GM12878 (cell line): ENCODE data around the gene P3H2. TPM values are rescaled to one million over a fixed set of nuclear protein-coding genes. Genes with fewer than 3 reads are reported as not detected.

ENCODE experiments used
- ATAC-seq: fragments of 200-7000 bp; cut with Tn5 transposase; 3 replicates; pipeline ENCODE4 v1.9.1; 2020; ENCODE audit warnings: mild to moderate bottlenecking, moderate library complexity
- BruUV-seq: library from RNA; stranded (reverse); fragments of 400-500 nt; replicated peaks from 2 replicates; lab custom pipeline; 2021; lab: Mats Ljungman, UMichigan
- CTCF ChIA-PET: fragments of 300-600 bp; sonication (Branson Sonifier 250); formaldehyde crosslinking; extraction: SDS; loops from one replicate; lab custom pipeline; 2021; ENCODE audit warnings: inconsistent platforms; lab: Yijun Ruan, JAX
- POLR2A ChIA-PET: fragments of 350-600 bp; formaldehyde crosslinking; extraction: SDS; loops from one replicate; lab custom pipeline; 2021; ENCODE audit warnings: inconsistent platforms; lab: Charles Lee
- RAD21 ChIA-PET: fragments of 300-600 bp; sonication (Branson Sonifier 250); formaldehyde crosslinking; loops from one replicate; lab custom pipeline; 2023; ENCODE audit warnings: antibody characterized with exemption; ENCODE audit not compliant: unreplicated experiment; lab: Charles Lee
- SMC1A ChIA-PET: fragments of 300-600 bp; sonication (Branson Sonifier 250); formaldehyde crosslinking; loops from one replicate; lab custom pipeline; 2023; ENCODE audit not compliant: unreplicated experiment, uncharacterized antibody; lab: Charles Lee
- DNase-seq: peaks from one replicate; pipeline ENCODE4 v3.0.0-alpha.2; 2011; ENCODE audit warnings: low read depth, low spot score
- FAIRE-seq: peaks from 3 replicates; lab custom pipeline; 2011; peaks lifted over from hg19 to GRCh38; lab: Jason Lieb, UNC
- H2AFZ ChIP-seq: 2 replicates; pipeline ENCODE4 v1.6.0; 2011; ENCODE audit warnings: low read depth, low read length, control low read depth; ENCODE audit not compliant: control insufficient read depth
- H3K27ac ChIP-seq: 2 replicates; pipeline ENCODE4 v1.5.1; 2011; ENCODE audit warnings: control low read depth; ENCODE audit not compliant: control insufficient read depth, insufficient read depth
- H3K27me3 ChIP-seq, 2 experiments: replicated peaks in 1 of 2; 2 replicates each; pipeline versions ENCODE4 v1.6.0 to v1.6.1; 2011; ENCODE audit warnings: low read length in 1 of 2; ENCODE audit not compliant: control insufficient read depth in 2 of 2, insufficient read depth in 2 of 2
- H3K36me3 ChIP-seq, 2 experiments: 2 replicates each; pipeline ENCODE4 v1.5.1; 2011; ENCODE audit warnings: low read length in 1 of 2; ENCODE audit not compliant: control insufficient read depth in 2 of 2, insufficient read depth in 2 of 2
- H3K4me1 ChIP-seq: 2 replicates; pipeline ENCODE4 v1.6.1; 2011; ENCODE audit warnings: mild to moderate bottlenecking, low read length, moderate library complexity, mixed read lengths; ENCODE audit not compliant: control insufficient read depth, insufficient read depth
- H3K4me2 ChIP-seq: 2 replicates; pipeline ENCODE4 v1.6.0; 2011; ENCODE audit warnings: control low read depth; ENCODE audit not compliant: control insufficient read depth, insufficient read depth
- H3K4me3 ChIP-seq: fragments of 200-600 bp; sonication (generic); 2 replicates; pipeline ENCODE4 v1.5.1; 2016
- H3K79me2 ChIP-seq: 2 replicates; pipeline ENCODE4 v1.6.0; 2011; ENCODE audit warnings: low read length; ENCODE audit not compliant: control insufficient read depth, insufficient read depth
- H3K9ac ChIP-seq: 2 replicates; pipeline ENCODE4 v1.8.0; 2011; ENCODE audit warnings: low read length, control low read depth, mixed read lengths; ENCODE audit not compliant: control insufficient read depth, insufficient read depth
- H3K9me3 ChIP-seq: replicated peaks from 3 replicates; pipeline ENCODE4 v1.5.1; 2011; ENCODE audit warnings: mild to moderate bottlenecking, low read length; ENCODE audit not compliant: control insufficient read depth, insufficient read depth
- H4K20me1 ChIP-seq: 2 replicates; pipeline ENCODE4 v1.6.0; 2011; ENCODE audit not compliant: control insufficient read depth, insufficient read depth
- BCL11A ChIP-seq: IDR thresholded peaks from 2 replicates; pipeline ENCODE4 v1.6.1; 2011; ENCODE audit warnings: low read depth, low read length
- GABPA ChIP-seq: IDR thresholded peaks from 2 replicates; pipeline ENCODE4 v1.6.1; 2014; ENCODE audit warnings: antibody characterized with exemption, low read depth, mild to moderate bottlenecking, inconsistent platforms
- GATAD2B ChIP-seq: fragments of 450-650 bp; conservative IDR thresholded peaks from 2 replicates; pipeline ENCODE4 v1.6.1; 2017; ENCODE audit warnings: low read depth, mild to moderate bottlenecking, moderate library complexity
- HDAC6 ChIP-seq: fragments of 200-600 bp; sonication (generic); IDR thresholded peaks from one replicate; pipeline ENCODE4 v1.8.0; 2017; ENCODE audit warnings: antibody characterized with exemption; ENCODE audit not compliant: unreplicated experiment
- HDGF ChIP-seq: fragments of 450-650 bp; IDR thresholded peaks from 2 replicates; pipeline ENCODE4 v1.6.1; 2016; ENCODE audit warnings: antibody characterized with exemption
- IKZF2 ChIP-seq, 2 experiments: fragments of 450-650 bp; IDR thresholded peaks; 2 replicates each; pipeline ENCODE4 v1.6.1; 2017; ENCODE audit warnings: mild to moderate bottlenecking in 2 of 2, moderate library complexity in 2 of 2
- KLF5 ChIP-seq: fragments of 450-650 bp; IDR thresholded peaks from 2 replicates; pipeline ENCODE4 v1.6.1; 2014; ENCODE audit warnings: mild to moderate bottlenecking; ENCODE audit not compliant: partially characterized antibody
- MTA2 ChIP-seq: fragments of 450-650 bp; IDR thresholded peaks from 2 replicates; pipeline ENCODE4 v1.6.1; 2016; ENCODE audit warnings: low read depth, mild to moderate bottlenecking, moderate library complexity
- MXI1 ChIP-seq: fragments of 150-350 bp; IDR thresholded peaks from 2 replicates; pipeline ENCODE4 v1.6.1; 2011; ENCODE audit warnings: low read depth, mild to moderate bottlenecking, inconsistent platforms, low read length, improper control_type of control experiment
- MYC ChIP-seq: IDR thresholded peaks from 2 replicates; pipeline ENCODE4 v1.6.1; 2011; ENCODE audit warnings: mild to moderate bottlenecking, low read length, moderate library complexity, inconsistent platforms; ENCODE audit not compliant: insufficient read depth, insufficient replicate concordance, insufficient read length, severe bottlenecking
- NFYA ChIP-seq: IDR thresholded peaks from 2 replicates; pipeline ENCODE4 v1.6.1; 2011; ENCODE audit warnings: low read depth, mild to moderate bottlenecking, low read length, improper control_type of control experiment, borderline replicate concordance
- PML ChIP-seq: IDR thresholded peaks from 2 replicates; pipeline ENCODE4 v1.6.1; 2012; ENCODE audit warnings: low read length, inconsistent platforms
- RAD21 ChIP-seq: IDR thresholded peaks from 2 replicates; pipeline ENCODE4 v1.6.1; 2011; ENCODE audit warnings: mild to moderate bottlenecking, low read depth, low read length, moderate library complexity; ENCODE audit not compliant: insufficient read depth
- RUNX3 ChIP-seq: IDR thresholded peaks from 2 replicates; pipeline ENCODE4 v1.6.1; 2012; ENCODE audit warnings: low read length, inconsistent platforms
- SPI1 ChIP-seq: IDR thresholded peaks from 2 replicates; pipeline ENCODE4 v1.6.1; 2011; ENCODE audit warnings: low read depth, mild to moderate bottlenecking, low read length, moderate library complexity, borderline replicate concordance; ENCODE audit not compliant: insufficient read depth
- USF2 ChIP-seq: IDR thresholded peaks from 2 replicates; pipeline ENCODE4 v1.6.1; 2011; ENCODE audit warnings: low read depth, low read length, improper control_type of control experiment, borderline replicate concordance
- WGBS: methylation state at CpG from one replicate; pipeline ENCODE4 v1.1.6; 2016; ENCODE audit warnings: low lambda C conversion rate; ENCODE audit not compliant: insufficient replicate concordance, insufficient coverage; ENCODE audit errors: missing lambda C conversion rate; 5-methylcytosine and 5-hydroxymethylcytosine counted together
- in situ Hi-C: fragments of 300-500 bp; cut with MboI; formaldehyde crosslinking; loops from 9 replicates; pipeline ENCODE4 v1.14.3; 2018; ENCODE audit warnings: mixed read lengths
- intact Hi-C: fragments of 100-400 bp; cut with micrococcal nuclease; formaldehyde crosslinking; loops from one replicate; pipeline ENCODE4 v1.14.2; 2022; ENCODE audit not compliant: unreplicated experiment
- polyA plus RNA-seq, 11 experiments: library from polyadenylated mRNA; depleted of rRNA in 4 of 11; unstranded in 6 of 11; stranded (reverse) in 5 of 11; fragments of >200 nt; fragmentation: Nextera tagmentation in 4 of 11; fragmentation: Illumina TruSeq in 1 of 11; extraction: Ambion mirVana in 4 of 11; extraction: Trizol in 1 of 11; gene quantifications; 1 replicate in 1 of 11; 2 replicates in 10 of 11; pipeline versions ENCODE4 v1.2.1 to v1.2.3, GENCODE V29; 2011 to 2016; ENCODE audit warnings: inconsistent platforms in 2 of 11, missing spikeins in 2 of 11, low read depth in 1 of 11
- total RNA-seq, 4 experiments: library from RNA; depleted of rRNA in 3 of 4; stranded (reverse); fragments of >200 nt in 3 of 4; fragmentation: Illumina TruSeq in 1 of 4; extraction: Trizol in 1 of 4; gene quantifications; 2 replicates each; pipeline versions ENCODE4 v1.2.1 to v1.2.3, GENCODE V29; 2013 to 2021

Gene P3H2
- total and polyA plus RNA-seq, 10 of the 15 experiments (the other 5 are each of a cell fraction or from before 2014, with no cell fraction given): 27.0 to 97.6 (median 83.2) TPM

DNA sequence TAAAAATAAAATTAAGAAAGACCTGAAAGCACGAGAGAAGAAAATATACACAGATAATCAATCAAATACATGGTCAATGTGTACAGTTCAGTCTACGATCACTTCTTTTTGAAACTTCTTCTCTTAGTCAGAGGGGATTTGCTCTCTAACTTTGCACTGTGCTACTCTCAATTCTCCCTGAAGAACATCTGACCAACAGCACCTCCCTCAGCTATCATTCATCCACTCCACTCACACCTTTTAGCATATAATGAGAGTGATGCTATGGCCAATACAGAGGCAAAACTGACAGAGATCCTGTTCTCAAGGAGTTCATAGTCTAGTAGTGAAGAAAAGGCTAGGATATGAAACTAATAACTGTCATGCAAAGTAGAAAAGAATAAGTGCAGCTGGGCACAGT is 45.9 kb downstream of the P3H2 start:
- Histone ChIP-seq H3K36me3 (no peaks in the 10 kb centered on the region), H3K9ac (no peak overlapping the region), H3K9me3 (no peaks in the 10 kb centered on the region), H4K20me1 (no peaks in the 10 kb centered on the region), H3K4me3 (no peak overlapping the region), H3K27me3 (no peaks in the 10 kb centered on the region), H3K27ac (no peak overlapping the region), H3K4me2 (no peak overlapping the region), H3K4me1 (no peaks in the 10 kb centered on the region), H3K79me2 (no peaks in the 10 kb centered on the region; the same call in 1 of the 2 replicates), H2AFZ (no peak overlapping the region)
- CTCF ChIA-PET: interaction anchor here (1.4 kb wide), 1 partner anchor 10 kb away, joined by 5 read pairs; no protein-coding TSS in a partner anchor
- 18% methylated on average over 2 of the region's 2 CpGs for WGBS
- TF ChIP-seq MYC: no peak
- peak; percentile 32; the same call in 1 of the 2 replicates for TF ChIP-seq RAD21
- SMC1A ChIA-PET: interaction anchor here (0.8 to 1.0 kb wide), 2 partner anchors 14 to 45 kb away, joined by 3 to 5 read pairs; no protein-coding TSS in a partner anchor
- no TSS peak for BruUV-seq
- in situ Hi-C loops (no loop called here), intact Hi-C loops (no loop called here)
- POLR2A ChIA-PET: no interaction called here
- RAD21 ChIA-PET: interaction anchor here (1.1 kb wide), 1 partner anchor 37 kb away, joined by 4 read pairs; no protein-coding TSS in a partner anchor
- DNase-seq (no peak), FAIRE-seq (no peak), ATAC-seq (peak; percentile 60)

DNA sequence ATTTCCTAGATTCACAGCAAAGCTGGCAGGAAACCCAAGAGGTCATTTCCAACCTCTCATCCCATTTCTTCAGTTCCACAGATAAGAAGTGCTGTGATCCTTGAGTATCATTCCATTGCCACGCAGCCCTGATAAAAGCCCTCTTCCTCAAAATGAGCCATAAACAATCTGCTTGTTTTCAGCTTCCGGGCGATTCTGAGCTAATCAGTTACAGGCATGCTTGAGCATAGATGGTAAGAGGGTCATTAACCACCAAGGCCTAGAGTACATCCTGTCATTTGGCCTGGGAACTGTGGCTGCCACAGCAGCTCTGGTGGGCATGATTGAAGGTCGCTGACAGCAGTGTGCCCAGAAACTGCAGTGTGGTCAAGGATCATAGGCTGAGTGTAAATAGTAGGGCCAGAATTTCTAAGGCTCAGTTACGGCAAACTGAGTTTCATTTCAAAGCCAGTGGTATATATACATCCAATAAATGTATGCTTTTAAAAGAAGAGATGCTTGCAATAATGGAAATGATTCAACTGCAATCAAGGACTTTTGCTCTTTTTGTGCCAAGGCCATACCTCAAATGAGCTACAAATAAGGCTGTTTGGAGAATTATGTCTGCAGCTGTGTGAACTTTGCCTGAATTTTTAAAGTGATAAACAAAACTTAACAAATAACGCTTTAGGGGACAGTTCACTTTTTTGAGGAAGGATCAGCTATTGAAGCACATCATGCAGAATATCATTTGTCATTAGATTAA is 47.3 kb downstream of the P3H2 start:
- H3K36me3 ChIP-seq: no peaks in the 10 kb centered on the region
- H3K9ac ChIP-seq: no peak overlapping the region
- no peaks in the 10 kb centered on the region for H4K20me1 ChIP-seq
- ChIA-PET SMC1A (interaction anchor here (0.6 to 2.8 kb wide), 17 partner anchors 12 to 352 kb away, joined by 3 to 13 read pairs (median 4); no protein-coding TSS in a partner anchor), RAD21 (interaction anchor here (0.6 to 2.2 kb wide), 16 partner anchors 11 to 89 kb away, joined by 3 to 9 read pairs (median 3); partner anchors contain the start of gene P3H2), CTCF (interaction anchor here (0.7 to 1.7 kb wide), 9 partner anchors 11 to 423 kb away, joined by 3 to 7 read pairs (median 3); partner anchors contain the start of gene CLDN1), POLR2A (interaction anchor here (1.1 to 1.4 kb wide), 3 partner anchors 10 to 20 kb away, joined by 3 read pairs; no protein-coding TSS in a partner anchor)
- H2AFZ ChIP-seq: no peak overlapping the region
- no peak overlapping the region for H3K4me2 ChIP-seq
- H3K9me3 ChIP-seq: no peaks in the 10 kb centered on the region
- no peak overlapping the region for H3K4me3 ChIP-seq
- FAIRE-seq: no peak
- no peaks in the 10 kb centered on the region for H3K4me1 ChIP-seq
- no peak overlapping the region for H3K27ac ChIP-seq
- no TSS peak for BruUV-seq
- intact Hi-C loops (no loop called here), in situ Hi-C loops (no loop called here)
- H3K79me2 ChIP-seq: no peaks in the 10 kb centered on the region; the same call in 1 of the 2 replicates
- 13% methylated on average over 6 of the region's 6 CpGs for WGBS
- DNase-seq: no peak
- H3K27me3 ChIP-seq: no peaks in the 10 kb centered on the region
- ATAC-seq: peak; percentile 79
- TF ChIP-seq GABPA (no peak), RUNX3 (peak; percentile 9; the same call in 1 of the 2 replicates), GATAD2B (no peak), BCL11A (no peak), PML (no peak), SPI1 (peak; percentile 24; the same call in 1 of the 2 replicates), IKZF2 (IDR thresholded peaks at IDR 0.05) (peak in 1 of 2 experiments; percentile 15; a peak in 1 of 4 replicates), NFYA (no peak), HDAC6 (no peak), MXI1 (no peak), USF2 (no peak), KLF5 (no peak), HDGF (no peak), MTA2 (0 out of 2 replicates have a peak, but pooled peaks have one; percentile 22)
